ENCODE measurements around the gene ZBTB16.

ZBTB16 gene

GRCh38 chr11:114272311-114272710 lies 212.8 kb downstream of the ZBTB16 start:
- DNase-seq (ENCODE audit: low spot score in 2 of 2): no peak
- no peak overlapping the region for H3K27ac Mint-ChIP-seq
- ATAC-seq: no peak
- H3K4me1 Mint-ChIP-seq: no peaks in the 10 kb centered on the region
- H3K9me3 Mint-ChIP-seq: no peaks in the 10 kb centered on the region
- H3K4me3 Mint-ChIP-seq: no peak overlapping the region
- no peaks in the 10 kb centered on the region for H3K36me3 Mint-ChIP-seq

GRCh38 chr11:114273071-114273470 lies 213.6 kb downstream of the ZBTB16 start:
- DNase-seq (ENCODE audit: low spot score in 2 of 2): no peak
- H3K36me3 Mint-ChIP-seq: no peaks in the 10 kb centered on the region
- H3K27ac Mint-ChIP-seq: no peak overlapping the region
- no peak for ATAC-seq
- no peak overlapping the region for H3K4me3 Mint-ChIP-seq
- no peaks in the 10 kb centered on the region for H3K4me1 Mint-ChIP-seq
- no peaks in the 10 kb centered on the region for H3K9me3 Mint-ChIP-seq

- Mint-ChIP-seq H3K27ac (no peak overlapping the region), H3K4me3 (no peak overlapping the region), H3K36me3 (no peaks in the 10 kb centered on the region), H3K9me3 (no peaks in the 10 kb centered on the region), H3K4me1 (no peaks in the 10 kb centered on the region)
- DNase-seq (ENCODE audit: low spot score in 2 of 2) (no peak), ATAC-seq (no peak)
These were observed 214.6 kb downstream of the ZBTB16 start for GRCh38 chr11:114273890-114274635.

- Mint-ChIP-seq H3K9me3 (no peaks in the 10 kb centered on the region), H3K4me3 (no peak overlapping the region), H3K4me1 (no peaks in the 10 kb centered on the region), H3K36me3 (no peaks in the 10 kb centered on the region), H3K27ac (no peak overlapping the region)
- no peak for ATAC-seq
- DNase-seq (ENCODE audit: low spot score in 2 of 2): peak in 1 of 2 donors; percentile 25
These were observed 215.1 kb downstream of the ZBTB16 start for GRCh38 chr11:114274637-114275036.

- no peaks in the 10 kb centered on the region for H3K4me1 Mint-ChIP-seq
- ATAC-seq: no peak
- DNase-seq (ENCODE audit: low spot score in 2 of 2): peak in 1 of 2 donors; percentile 10
- H3K9me3 Mint-ChIP-seq: no peaks in the 10 kb centered on the region
- H3K4me3 Mint-ChIP-seq: no peak overlapping the region
- no peaks in the 10 kb centered on the region for H3K36me3 Mint-ChIP-seq
- H3K27ac Mint-ChIP-seq: no peak overlapping the region
These were observed 215.8 kb downstream of the ZBTB16 start for GRCh38 chr11:114275280-114275679.

GRCh38 chr11:114276077-114276476 lies 216.6 kb downstream of the ZBTB16 start:
- Mint-ChIP-seq H3K4me1 (no peaks in the 10 kb centered on the region), H3K9me3 (no peaks in the 10 kb centered on the region), H3K27ac (no peak overlapping the region), H3K36me3 (no peaks in the 10 kb centered on the region), H3K4me3 (no peak overlapping the region)
- ATAC-seq (no peak), DNase-seq (ENCODE audit: low spot score in 2 of 2) (peak in 1 of 2 donors; percentile 45)

- H3K27ac Mint-ChIP-seq: no peak overlapping the region
- no peak overlapping the region for H3K4me3 Mint-ChIP-seq
- no peak for DNase-seq (ENCODE audit: low spot score in 2 of 2)
These were observed 218.3 kb downstream of the ZBTB16 start for GRCh38 chr11:114277637-114278341.

GRCh38 chr11:114278342-114279065 lies 219.0 kb downstream of the ZBTB16 start:
- Mint-ChIP-seq H3K4me3 (no peak overlapping the region), H3K9me3 (no peaks in the 10 kb centered on the region), H3K27ac (no peak overlapping the region), H3K36me3 (no peaks in the 10 kb centered on the region), H3K4me1 (no peaks in the 10 kb centered on the region)
- ATAC-seq (no peak), DNase-seq (ENCODE audit: low spot score in 2 of 2) (peak in 1 of 2 donors; percentile 6)

More at GRCh38 chr11:114277637-114278341, 218.3 kb downstream of the ZBTB16 start:
- Mint-ChIP-seq H3K9me3 (no peaks in the 10 kb centered on the region), H3K36me3 (no peaks in the 10 kb centered on the region), H3K4me1 (no peaks in the 10 kb centered on the region)
- no peak for ATAC-seq

- DNase-seq (ENCODE audit: low spot score in 2 of 2): no peak
- Mint-ChIP-seq H3K9me3 (no peaks in the 10 kb centered on the region), H3K4me3 (no peak overlapping the region), H3K4me1 (no peaks in the 10 kb centered on the region), H3K27ac (no peak overlapping the region), H3K36me3 (no peaks in the 10 kb centered on the region)
- peak; percentile 29 for ATAC-seq
These were observed 220.5 kb downstream of the ZBTB16 start for GRCh38 chr11:114279792-114280546.

GRCh38 chr11:114280696-114281095 lies 221.2 kb downstream of the ZBTB16 start:
- Mint-ChIP-seq H3K36me3 (no peaks in the 10 kb centered on the region), H3K9me3 (no peaks in the 10 kb centered on the region), H3K4me3 (no peak overlapping the region), H3K4me1 (no peaks in the 10 kb centered on the region), H3K27ac (no peak overlapping the region)
- ATAC-seq: no peak
- no peak for DNase-seq (ENCODE audit: low spot score in 2 of 2)

GRCh38 chr11:114281388-114281956 lies 222.0 kb downstream of the ZBTB16 start:
- H3K9me3 Mint-ChIP-seq: no peaks in the 10 kb centered on the region
- H3K27ac Mint-ChIP-seq: no peak overlapping the region
- ATAC-seq (no peak), DNase-seq (ENCODE audit: low spot score in 2 of 2) (no peak)
- H3K36me3 Mint-ChIP-seq: no peaks in the 10 kb centered on the region
- no peaks in the 10 kb centered on the region for H3K4me1 Mint-ChIP-seq
- H3K4me3 Mint-ChIP-seq: no peak overlapping the region

- Mint-ChIP-seq H3K4me1 (no peaks in the 10 kb centered on the region), H3K36me3 (no peaks in the 10 kb centered on the region), H3K27ac (no peak overlapping the region), H3K9me3 (no peaks in the 10 kb centered on the region), H3K4me3 (no peak overlapping the region)
- ATAC-seq: no peak
- DNase-seq (ENCODE audit: low spot score in 2 of 2): no peak
These were observed 223.0 kb downstream of the ZBTB16 start for GRCh38 chr11:114282488-114282887.

GRCh38 chr11:114283422-114283821 lies 223.9 kb downstream of the ZBTB16 start:
- ATAC-seq: no peak
- DNase-seq (ENCODE audit: low spot score in 2 of 2): no peak
- no peaks in the 10 kb centered on the region for H3K36me3 Mint-ChIP-seq
- no peaks in the 10 kb centered on the region for H3K9me3 Mint-ChIP-seq
- no peak overlapping the region for H3K27ac Mint-ChIP-seq
- H3K4me3 Mint-ChIP-seq: no peak overlapping the region
- no peaks in the 10 kb centered on the region for H3K4me1 Mint-ChIP-seq

- no peak for DNase-seq (ENCODE audit: low spot score in 2 of 2)
- Mint-ChIP-seq H3K27ac (no peak overlapping the region), H3K9me3 (no peaks in the 10 kb centered on the region), H3K4me3 (no peak overlapping the region), H3K4me1 (no peaks in the 10 kb centered on the region), H3K36me3 (no peaks in the 10 kb centered on the region)
- ATAC-seq: no peak
These were observed 224.5 kb downstream of the ZBTB16 start for GRCh38 chr11:114284021-114284420.

- no peaks in the 10 kb centered on the region for H3K36me3 Mint-ChIP-seq
- H3K27ac Mint-ChIP-seq: no peak overlapping the region
- ATAC-seq (no peak), DNase-seq (ENCODE audit: low spot score in 2 of 2) (no peak)
- no peak overlapping the region for H3K4me3 Mint-ChIP-seq
- no peaks in the 10 kb centered on the region for H3K9me3 Mint-ChIP-seq
- H3K4me1 Mint-ChIP-seq: no peaks in the 10 kb centered on the region
These were observed 225.4 kb downstream of the ZBTB16 start for GRCh38 chr11:114284914-114285313.

Data from stimulated activated effector memory CD8-positive, alpha-beta T cell treated with anti-CD3 and anti-CD28 coated beads, Interleukin-12 subunit alpha, Interleukin-12 subunit beta, amount 100 ng/mL, for 72 hours (primary cell).